Heart right ventricle (tissue), 16 donors: ENCODE results near the gene TRDN. TPM values are rescaled to one million over a fixed set of nuclear protein-coding genes. Genes with fewer than 3 reads are reported as not detected.

Experiments used
- ATAC-seq, 8 donors: fragments of 200-7000 bp; cut with Tn5 transposase; one replicate each; pipeline ENCODE4 v1.9.1; 2020; ENCODE audit warnings: mild to moderate bottlenecking in 8 of 8, moderate library complexity in 8 of 8, moderate number of reproducible peaks in 1 of 8
- DNase-seq, 2 donors: peaks; one replicate each; pipeline ENCODE4 v3.0.0-alpha.2; 2020
- H3K27ac ChIP-seq, 10 donors: fragments of 200-600 bp; sonication (generic) in 2 of 10; one replicate each; pipeline versions ENCODE4 v1.5.0 to v1.8.0; 2020 to 2022; ENCODE audit warnings: mild to moderate bottlenecking in 3 of 10
- H3K27me3 ChIP-seq, 7 donors: fragments of 200-600 bp; one replicate each; pipeline ENCODE4 v1.8.0; 2021 to 2022; ENCODE audit warnings: mild to moderate bottlenecking in 2 of 7
- H3K36me3 ChIP-seq, 9 donors: fragments of 200-600 bp; sonication (generic) in 1 of 9; one replicate each; pipeline versions ENCODE4 v1.5.0 to v1.8.0; 2020 to 2022; ENCODE audit warnings: mild to moderate bottlenecking in 2 of 9
- H3K4me1 ChIP-seq, 9 donors: fragments of 200-600 bp; sonication (generic) in 1 of 9; one replicate each; pipeline versions ENCODE4 v1.5.0 to v1.8.0; 2020 to 2022; ENCODE audit warnings: mild to moderate bottlenecking in 4 of 9
- H3K4me3 ChIP-seq, 10 donors: fragments of 200-600 bp; sonication (generic) in 2 of 10; one replicate each; pipeline versions ENCODE4 v1.5.0 to v1.8.0; 2020 to 2022; ENCODE audit warnings: mild to moderate bottlenecking in 7 of 10, moderate library complexity in 2 of 10
- H3K9me3 ChIP-seq, 11 donors: fragments of 200-600 bp in 10 of 11; sonication (generic) in 2 of 11; one replicate each; pipeline versions ENCODE4 v1.5.0 to v1.8.0; 2013 to 2022; ENCODE audit warnings: mild to moderate bottlenecking in 2 of 11, control low read depth in 1 of 11, moderate library complexity in 1 of 11
- CTCF ChIP-seq, 9 donors: fragments of 200-600 bp; sonication (generic) in 2 of 9; IDR thresholded peaks; one replicate each; pipeline versions ENCODE4 v1.5.0 to v1.8.0; 2021 to 2022; ENCODE audit warnings: antibody characterized with exemption in 9 of 9, mild to moderate bottlenecking in 5 of 9, moderate library complexity in 1 of 9
- WGBS, 2 donors: extraction: QIAGEN DNeasy Blood & Tissue Kit; methylation state at CpG; one replicate each; pipeline ENCODE4 v1.1.7; 2013; ENCODE audit warnings: inconsistent platforms in 1 of 2; 5-methylcytosine and 5-hydroxymethylcytosine counted together
- intact Hi-C, 10 donors: fragments of 100-400 bp; cut with DNase I; formaldehyde crosslinking; loops; one replicate each; pipeline versions ENCODE4 v1.11.1 to v1.14.2; 2022
- polyA plus RNA-seq, 2 donors: library from polyadenylated mRNA; stranded (reverse); fragments of 200-250 nt; gene quantifications; one replicate each; pipeline ENCODE4 v1.2.3, GENCODE V29; 2013
- total RNA-seq, 10 donors: library from RNA; stranded (reverse); fragmentation: NEBNext Ultra II Directional in 3 of 10; extraction: Animal tissue kit (Norgen Biotek cat#: 25700) in 3 of 10; gene quantifications; one replicate each; pipeline versions ENCODE4 v1.2.1 to v1.2.4, GENCODE V29; 2021 to 2023
- donor health status: Arrhythmogenic right ventricular cardiomyopathy.
- donor health status: ischemic (EF 13 %, LVEDD 7.1; RV severe dilation, severe dysfunction).
- donor health status: healthy with polysubstance abuse.
- donor health status: DM: no; HTN: yes; CAD: no.
- donor health status: DM: no; HTN: no; CAD: no.
- donor health status: ischemic (EF 25% LVEDD 6.9; RV normal size, moderate dysfunction).
- donor health status: ischemic (EF 25% LVEDD 5.7; RV mildly dilated, moderate dysfunction).
- donor health status: healthy.
- donor health status: DM: yes; HTN: yes; CAD: no.
- donor health status: Ischemic cardiomyopathy.
- donor health status: ischemic (EF 35%, LVEDD 5.7; RV mildly dilated, moderate dysfunction).
- donor health status: nonischemic (EF 11% LVEDD 7.7; RV severe dilation, severe dysfunction).
- donor health status: DM: yes; HTN: yes; CAD: no.
- donor health status: PGD.
- donor health status: ischemic (EF 29% LVEDD 5.4; RV normal size, mild dysfunction).
- donor health status: nonischemic (EF 23%, LVEDD 6.1; RV moderate dilation, normal function).

TRDN gene
- total and polyA plus RNA-seq, 12 donors: 37.6 to 1,141 (median 437) TPM

- H3K27ac ChIP-seq: peak overlapping the region; percentile 9 to 90 (median 82)
- WGBS, 2 donors: 18 to 35% methylated on average over 3 of the region's 3 CpGs
- no peaks in the 10 kb centered on the region for H3K27me3 ChIP-seq
- TF ChIP-seq CTCF (IDR thresholded peaks at IDR 0.05): no peak
- no peaks in the 10 kb centered on the region for H3K36me3 ChIP-seq
- peaks cover 0 to 7% (median 0%) of the 10 kb centered on the region in 11 donors for H3K9me3 ChIP-seq
- peak in 6 of 8 donors; percentile 52 to 81 (median 72) for ATAC-seq
- peak overlapping the region in 4 of 10 donors; percentile 8 to 21 (median 20) for H3K4me3 ChIP-seq
- H3K4me1 ChIP-seq: peaks cover 0 to 35% (median 11%) of the 10 kb centered on the region in 9 donors
- no peak for DNase-seq
- intact Hi-C loops: no loop called here
Observed at GRCh38 chr6:123520217-123520616, 116.5 kb downstream of the TRDN start.

GRCh38 chr6:123519189-123519505, 117.6 kb downstream of the TRDN start:
- H3K9me3 ChIP-seq: peaks cover 0 to 10% (median 0%) of the 10 kb centered on the region in 11 donors
- peak overlapping the region; percentile 9 to 90 (median 82) for H3K27ac ChIP-seq
- H3K4me1 ChIP-seq: peaks cover 0 to 35% (median 11%) of the 10 kb centered on the region in 9 donors
- H3K36me3 ChIP-seq: no peaks in the 10 kb centered on the region
- H3K4me3 ChIP-seq: peak overlapping the region in 3 of 10 donors; percentile 6 to 21 (median 19)
- no peaks in the 10 kb centered on the region for H3K27me3 ChIP-seq
- DNase-seq (peak; percentile 78 to 84), ATAC-seq (peak; percentile 42 to 97 (median 94))
- no peak for TF ChIP-seq CTCF (IDR thresholded peaks at IDR 0.05)
- intact Hi-C loops: loop anchor here in 4 of 10 donors (5.0 to 10.0 kb wide), 4 partner anchors 104 to 196 kb away; partner anchors contain the start of gene TRDN (in 4 of the 4)

GRCh38 chr6:123518441-123519188, 118.1 kb downstream of the TRDN start:
- Histone ChIP-seq H3K27me3 (no peaks in the 10 kb centered on the region), H3K27ac (peak overlapping the region; percentile 62 to 90 (median 82)), H3K9me3 (peaks cover 0 to 10% (median 0%) of the 10 kb centered on the region in 11 donors), H3K4me1 (peaks cover 0 to 35% (median 11%) of the 10 kb centered on the region in 9 donors), H3K36me3 (no peaks in the 10 kb centered on the region), H3K4me3 (no peak overlapping the region)
- 47 to 59% methylated on average over 5 of the region's 5 CpGs for WGBS, 2 donors
- no peak for TF ChIP-seq CTCF (IDR thresholded peaks at IDR 0.05)
- intact Hi-C loops: loop anchor here in 4 of 10 donors (5.0 to 10.0 kb wide), 4 partner anchors 104 to 196 kb away; partner anchors contain the start of gene TRDN (in 4 of the 4)
- DNase-seq: no peak
- peak; percentile 29 to 58 (median 38) for ATAC-seq

GRCh38 chr6:123515715-123516114, 121.0 kb downstream of the TRDN start:
- Histone ChIP-seq H3K36me3 (no peaks in the 10 kb centered on the region), H3K4me3 (no peak overlapping the region), H3K27me3 (no peaks in the 10 kb centered on the region), H3K9me3 (peaks cover 0 to 10% (median 0%) of the 10 kb centered on the region in 11 donors), H3K27ac (peak overlapping the region in 7 of 10 donors; percentile 32 to 90 (median 54)), H3K4me1 (peaks cover 0 to 31% (median 11%) of the 10 kb centered on the region in 9 donors)
- DNase-seq (no peak), ATAC-seq (peak in 1 of 8 donors; percentile 28)
- no peak for TF ChIP-seq CTCF (IDR thresholded peaks at IDR 0.05)
- intact Hi-C loops: loop anchor here in 4 of 10 donors (5.0 to 10.0 kb wide), 4 partner anchors 101 to 199 kb away; partner anchors contain the start of gene TRDN (in 4 of the 4)
- 64 to 70% methylated on average over 2 of the region's 2 CpGs for WGBS, 2 donors
